ENCODE measurements around the gene SPG7. TPM values are rescaled to one million over a fixed set of nuclear protein-coding genes. Genes with fewer than 3 reads are reported as not detected.

Gene SPG7
- total and polyA plus RNA-seq, 4 donors = 34.5 to 102 (median 49.5) TPM

GRCh38 chr16:89573826-89574680 lies 65.8 kb downstream of the SPG7 start:
- 89% methylated on average over 31 of the region's 31 CpGs for WGBS
- H3K27me3 ChIP-seq (ENCODE audit: control insufficient read depth in 4 of 4, insufficient read depth in 4 of 4, low read length in 3 of 4) = peaks cover 0 to 3% (median 0%) of the 10 kb centered on the region in 4 donors
- no peak overlapping the region for H3K4me3 ChIP-seq (ENCODE audit: low read depth in 1 of 3, low read length in 3 of 3)
- no peak overlapping the region for H3K9ac ChIP-seq (ENCODE audit: low read depth in 1 of 2, low read length in 2 of 2)
- no peak for DNase-seq (ENCODE audit: low spot score)
- H3K4me1 ChIP-seq (ENCODE audit: control insufficient read depth in 4 of 4, insufficient read depth in 4 of 4, low read length in 3 of 4) = peaks cover 6 to 19% (median 15%) of the 10 kb centered on the region in 4 donors
- H3K27ac ChIP-seq (ENCODE audit: low read depth in 1 of 2, low read length in 2 of 2) = no peak overlapping the region
- H3K9me3 ChIP-seq (ENCODE audit: control insufficient read depth in 4 of 4, low read length in 3 of 4) = no peaks in the 10 kb centered on the region
- TF ChIP-seq FOXA2 (IDR thresholded peaks at IDR 0.05) (no peak), NR2F2 (IDR thresholded peaks at IDR 0.05) (no peak), TAF1 (conservative IDR thresholded peaks at IDR 0.05) (no peak), ZBTB33 (IDR thresholded peaks at IDR 0.05) (no peak), REST (IDR thresholded peaks at IDR 0.05) (no peak), EGR1 (IDR thresholded peaks at IDR 0.05; ENCODE audit: low read depth in 2 of 2) (no peak), CTCF (IDR thresholded peaks at IDR 0.05; ENCODE audit: low read depth, low read length, missing input control) (no peak), ATF3 (IDR thresholded peaks at IDR 0.05) (no peak), RAD21 (IDR thresholded peaks at IDR 0.05) (no peak), JUND (IDR thresholded peaks at IDR 0.05) (no peak), MAX (IDR thresholded peaks at IDR 0.05) (no peak)
- H3K36me3 ChIP-seq (ENCODE audit: control insufficient read depth in 4 of 4, insufficient read depth in 3 of 4, low read depth in 1 of 4, low read length in 3 of 4) = no peaks in the 10 kb centered on the region

- 14% methylated on average over 55 of the region's 55 CpGs for WGBS
- peak overlapping the region in 1 of 3 donors; percentile 53 for H3K4me3 ChIP-seq (ENCODE audit: low read depth in 1 of 3, low read length in 3 of 3)
- TF ChIP-seq RAD21 (IDR thresholded peaks at IDR 0.05) = peak in 1 of 2 donors; percentile 59
- TF ChIP-seq REST (IDR thresholded peaks at IDR 0.05) = no peak
- TF ChIP-seq RXRA (IDR thresholded peaks at IDR 0.05) = no peak
- no peak for TF ChIP-seq ZBTB33 (IDR thresholded peaks at IDR 0.05)
- no peak for TF ChIP-seq HNF4G (IDR thresholded peaks at IDR 0.05)
These were observed 66.6 kb downstream of the SPG7 start for GRCh38 chr16:89574681-89575246.

More at GRCh38 chr16:89574681-89575246, 66.6 kb downstream of the SPG7 start:
- H3K4me1 ChIP-seq (ENCODE audit: control insufficient read depth in 4 of 4, insufficient read depth in 4 of 4, low read length in 3 of 4) = peaks cover 6 to 19% (median 15%) of the 10 kb centered on the region in 4 donors
- H3K9me3 ChIP-seq (ENCODE audit: control insufficient read depth in 4 of 4, low read length in 3 of 4) = no peaks in the 10 kb centered on the region
- no peaks in the 10 kb centered on the region for H3K36me3 ChIP-seq (ENCODE audit: control insufficient read depth in 4 of 4, insufficient read depth in 3 of 4, low read depth in 1 of 4, low read length in 3 of 4)
- H3K27me3 ChIP-seq (ENCODE audit: control insufficient read depth in 4 of 4, insufficient read depth in 4 of 4, low read length in 3 of 4) = peaks cover 0 to 3% (median 0%) of the 10 kb centered on the region in 4 donors
- no peak overlapping the region for H3K9ac ChIP-seq (ENCODE audit: low read depth in 1 of 2, low read length in 2 of 2)
- DNase-seq (ENCODE audit: low spot score) = peak; percentile 49
- H3K27ac ChIP-seq (ENCODE audit: low read depth in 1 of 2, low read length in 2 of 2) = no peak overlapping the region
